RKO (cell line): Measurements from ENCODE around the gene SFXN5.
A peak's percentile ranks its signal among the peaks of the same experiment; 100 is the strongest.

ENCODE experiments used
- DNase-seq: peaks from one replicate; pipeline ENCODE4 v3.0.0-alpha.2; 2016; ENCODE audit warnings: low spot score

The SFXN5 gene

DNA sequence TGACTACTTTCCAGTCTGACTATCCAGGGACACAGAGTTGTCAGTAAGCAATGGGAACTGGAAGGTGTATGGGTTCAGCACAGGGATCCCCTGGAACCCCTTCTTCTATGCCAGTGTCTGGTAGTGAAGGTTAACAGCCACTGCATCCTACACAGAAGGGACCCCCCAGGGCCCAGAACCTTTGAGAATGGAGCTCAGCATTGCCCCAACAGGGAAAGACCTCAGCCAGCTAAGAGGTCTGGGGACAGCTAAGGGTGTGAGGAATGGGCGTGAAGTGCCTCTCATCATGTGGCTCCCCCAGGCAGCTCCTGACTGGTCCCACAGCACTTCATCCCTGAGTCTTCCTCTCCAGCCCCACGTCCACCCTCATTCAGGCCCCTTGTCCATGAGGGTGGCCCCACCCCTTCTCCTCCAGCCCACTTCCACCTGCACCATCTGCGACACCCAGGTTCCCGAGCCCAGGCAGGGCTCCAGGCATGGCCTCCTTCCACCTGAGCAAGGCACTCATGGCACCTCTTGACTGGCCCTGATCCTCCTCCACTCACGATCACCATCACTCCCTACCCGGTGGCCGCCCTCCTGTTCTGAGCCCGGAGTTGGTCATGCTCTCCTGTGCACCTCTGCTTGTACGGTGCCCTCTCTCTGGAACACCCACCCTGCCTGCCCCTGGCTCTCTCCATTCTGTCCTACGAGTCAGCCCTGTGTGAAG lies 77.1 kb downstream of the SFXN5 start:
- DNase-seq = no peak

DNA sequence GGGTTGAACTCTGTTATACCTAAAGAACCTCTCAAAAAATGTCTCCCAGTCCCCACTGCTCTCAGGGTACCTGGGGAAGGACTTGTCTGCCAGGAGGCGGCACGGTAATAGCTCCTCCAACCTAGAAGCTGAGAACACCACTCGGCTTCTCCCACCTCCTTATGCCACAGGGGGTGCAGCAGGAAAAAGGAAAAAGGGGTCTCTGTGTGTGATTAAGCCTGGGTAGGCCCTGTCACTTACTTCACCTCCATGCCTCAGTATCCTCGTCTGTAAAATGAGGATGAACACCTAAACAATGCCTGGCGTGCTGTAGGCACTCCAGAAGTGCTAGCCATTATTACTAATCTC lies 77.6 kb downstream of the SFXN5 start:
- DNase-seq = no peak

DNA sequence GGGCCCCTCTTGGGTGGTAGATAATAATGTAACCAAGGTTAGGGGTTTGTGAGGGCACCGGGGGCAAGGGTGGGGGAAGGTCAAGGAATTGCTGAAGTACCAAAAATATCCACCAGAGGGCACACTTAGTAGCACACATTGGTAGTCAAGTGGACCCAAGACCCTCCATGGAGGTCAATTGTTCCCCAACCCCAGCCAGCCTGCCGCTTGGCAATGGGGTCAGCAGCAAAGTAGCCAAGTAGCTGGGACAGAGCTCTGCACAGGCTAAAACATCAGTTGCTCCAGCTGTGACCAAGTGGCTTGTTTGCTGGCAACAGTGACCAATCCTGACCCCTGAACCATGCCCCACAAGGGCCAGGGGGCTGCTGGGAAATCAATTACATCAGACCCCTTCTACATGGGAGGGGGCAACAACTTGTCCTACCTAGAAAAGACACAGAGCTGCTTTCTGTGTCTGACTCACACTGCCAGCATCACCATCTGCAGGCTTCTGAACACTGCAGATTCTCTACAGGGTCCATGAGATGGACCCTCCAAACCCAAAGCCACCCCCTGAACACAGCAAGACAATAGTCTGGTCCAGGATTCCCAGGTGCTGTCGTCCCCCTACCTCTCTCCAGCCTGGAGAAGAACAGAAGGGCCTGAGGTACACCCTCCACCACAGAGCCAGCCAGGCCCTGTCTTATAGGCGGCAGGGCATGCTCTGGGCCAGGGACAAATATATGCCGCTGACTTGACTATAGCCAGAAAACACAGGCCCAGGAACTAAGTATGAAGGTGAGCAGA lies 78.2 kb downstream of the SFXN5 start:
- peak; percentile 13 for DNase-seq

DNA sequence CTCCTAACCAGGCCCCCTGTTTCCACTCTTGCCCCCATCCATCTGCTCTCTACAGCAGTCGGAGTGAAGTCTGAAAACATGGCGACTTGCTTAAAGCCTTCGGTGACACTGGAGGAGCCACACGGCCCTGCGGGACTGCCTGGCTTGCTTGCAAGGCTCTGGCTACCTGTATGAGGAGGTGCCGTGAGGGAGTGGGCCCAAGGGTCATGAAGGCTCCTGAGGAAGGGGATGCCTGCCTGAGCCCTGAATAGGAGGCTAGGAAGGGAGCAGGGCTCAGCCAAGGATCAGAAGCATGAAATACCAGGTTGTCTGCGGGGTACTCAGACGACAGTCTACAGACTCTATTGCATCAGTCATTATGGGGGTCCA lies 78.8 kb downstream of the SFXN5 start:
- DNase-seq = no peak

DNA sequence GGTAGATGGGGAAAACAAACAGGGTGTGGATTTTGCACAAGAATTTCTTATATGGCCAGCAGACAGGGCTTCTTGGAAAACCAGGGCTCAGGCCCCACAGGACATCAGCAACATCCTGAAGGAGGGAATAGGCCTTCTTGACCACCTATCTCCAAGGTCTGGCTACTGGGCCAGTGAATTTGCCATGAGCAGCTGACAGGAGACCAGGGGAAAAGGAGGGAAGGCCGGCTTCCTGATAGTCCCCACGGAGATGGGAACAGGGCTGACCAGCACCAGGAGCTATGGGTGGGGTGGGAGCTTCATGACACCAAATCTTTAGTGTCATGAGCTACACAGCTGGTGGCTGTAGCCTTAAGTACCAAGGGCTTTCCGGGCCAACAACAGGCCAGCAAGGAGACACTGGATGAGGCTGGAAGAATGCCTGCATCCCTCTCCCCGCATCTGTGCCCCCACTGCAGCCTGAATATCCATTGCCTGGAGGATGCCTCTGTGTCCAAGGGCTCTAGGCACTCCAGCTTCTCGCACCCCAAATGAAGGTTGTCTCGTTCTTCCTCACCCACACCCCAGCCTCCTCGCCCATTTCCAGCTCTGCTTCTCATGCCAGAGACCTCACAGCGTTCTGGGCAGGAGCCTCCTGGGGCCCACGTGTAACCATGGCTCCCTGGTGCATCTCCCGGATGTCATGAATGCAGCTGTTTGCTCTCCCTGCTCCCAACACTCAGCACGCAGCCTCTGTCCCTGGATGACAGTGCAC lies 79.4 kb downstream of the SFXN5 start:
- no peak for DNase-seq

DNA sequence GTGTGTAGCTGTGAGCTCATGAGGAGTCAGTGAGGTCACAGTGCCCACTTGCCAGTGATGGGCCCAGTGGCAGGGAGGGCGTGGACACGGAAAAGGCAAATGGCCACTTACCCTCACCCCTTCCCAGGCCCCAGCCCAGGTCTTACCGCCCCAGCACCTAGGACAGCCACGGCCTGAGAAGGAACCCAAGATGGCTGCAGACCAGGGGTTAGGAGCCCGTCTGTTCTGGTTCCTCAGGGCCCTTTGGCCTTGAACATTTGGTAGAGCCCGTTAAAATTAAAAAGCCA lies 80.1 kb downstream of the SFXN5 start:
- no peak for DNase-seq

DNA sequence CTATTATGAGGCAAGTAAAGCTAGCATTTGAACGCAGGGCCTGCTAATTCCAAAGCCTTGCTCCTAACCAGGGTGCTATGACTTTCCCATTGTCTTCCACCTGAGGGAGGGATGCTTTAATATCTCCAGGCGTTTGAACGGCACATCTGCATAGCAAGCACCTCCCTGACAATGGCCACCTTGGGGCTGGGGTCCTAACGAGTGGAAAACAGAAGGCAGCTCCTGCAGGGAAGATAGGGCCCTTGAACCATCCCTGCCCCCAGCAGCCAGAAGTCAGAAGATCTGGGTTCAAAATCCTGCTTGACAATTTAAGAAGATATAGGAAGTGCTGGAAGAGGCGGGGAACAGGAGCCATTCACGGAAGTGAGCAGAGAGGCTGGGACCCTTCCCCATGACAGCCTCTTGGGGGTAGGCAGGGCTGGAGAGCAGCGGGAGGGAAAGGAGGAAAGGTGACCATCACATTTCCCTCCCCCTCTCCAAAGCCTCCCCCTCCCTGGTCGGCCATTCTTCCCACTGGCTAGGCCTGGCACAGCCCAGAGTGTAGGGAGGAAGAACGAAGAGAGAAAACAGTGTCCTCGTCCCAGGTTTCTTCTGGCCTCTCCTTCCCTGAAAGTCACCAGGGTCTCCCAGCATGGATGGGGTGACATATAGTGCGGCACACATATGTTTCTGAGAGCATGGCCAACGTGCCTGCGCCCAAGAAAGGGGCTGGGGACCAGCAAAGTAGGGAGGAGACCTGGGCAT lies 80.6 kb downstream of the SFXN5 start:
- DNase-seq = no peak

DNA sequence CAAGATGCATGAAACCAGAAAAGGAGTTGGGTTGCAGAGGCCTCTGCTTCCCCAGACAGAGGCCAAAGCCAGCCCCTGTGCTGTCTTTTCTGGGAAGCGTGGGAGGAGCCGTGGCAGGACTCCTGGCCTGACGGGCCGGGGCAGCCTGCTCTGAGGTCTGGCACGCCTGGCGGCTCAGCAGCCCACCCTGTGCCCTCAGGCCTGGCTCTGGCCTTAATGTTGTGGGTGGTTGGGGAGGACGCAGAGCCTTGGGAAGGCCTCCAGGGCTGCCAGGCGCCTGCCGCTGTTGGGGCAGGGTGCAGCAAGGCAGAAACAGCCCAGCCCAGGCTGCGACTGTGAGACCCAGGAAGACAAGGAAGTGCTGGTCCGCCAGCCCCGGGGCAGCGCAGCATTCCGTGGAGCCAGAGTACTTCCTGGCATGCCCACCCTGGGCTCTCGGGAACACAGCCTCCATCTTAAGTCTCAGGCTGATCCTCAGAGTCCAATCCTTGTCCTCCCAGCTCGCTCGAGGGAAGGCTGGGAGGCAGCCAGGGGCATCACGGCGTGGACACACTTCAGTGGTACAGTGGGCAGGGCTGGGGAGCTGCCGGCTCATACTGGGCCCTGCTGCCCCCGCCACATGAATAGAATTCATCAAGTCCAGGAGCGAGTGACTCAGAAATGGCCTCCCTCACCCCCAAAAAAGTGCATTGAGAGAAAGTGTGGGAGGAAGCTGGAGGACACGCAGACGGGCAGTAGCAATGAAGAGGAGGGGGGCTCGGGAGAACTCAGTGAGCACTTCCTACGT lies 81.5 kb downstream of the SFXN5 start:
- DNase-seq = no peak

DNA sequence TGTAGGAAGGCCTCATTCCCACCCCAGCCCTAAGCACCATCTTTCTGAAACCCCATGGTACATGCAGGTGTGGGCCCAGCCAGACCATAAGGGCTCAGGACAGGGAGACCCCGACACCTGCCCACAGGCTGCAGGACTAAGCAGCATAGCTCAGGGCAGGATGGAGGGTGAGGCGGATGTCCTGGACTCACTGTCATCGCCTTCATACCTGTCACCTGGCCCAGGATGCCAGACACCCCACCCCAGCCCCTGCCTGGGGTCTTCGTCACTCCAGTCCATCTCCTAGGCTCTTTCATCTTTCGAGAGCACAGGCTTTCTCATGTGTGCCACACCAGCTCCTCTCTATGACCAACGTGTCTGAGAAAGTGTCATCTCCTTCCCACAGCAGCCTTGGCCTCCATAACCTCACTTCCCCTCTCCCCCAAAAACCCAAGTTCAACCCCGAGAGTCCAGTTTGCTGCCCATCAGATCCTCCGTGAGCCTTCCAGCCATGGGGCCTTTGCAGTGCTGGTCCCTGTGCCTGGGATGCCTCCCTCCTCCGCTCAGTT lies 82.7 kb downstream of the SFXN5 start:
- DNase-seq = no peak

DNA sequence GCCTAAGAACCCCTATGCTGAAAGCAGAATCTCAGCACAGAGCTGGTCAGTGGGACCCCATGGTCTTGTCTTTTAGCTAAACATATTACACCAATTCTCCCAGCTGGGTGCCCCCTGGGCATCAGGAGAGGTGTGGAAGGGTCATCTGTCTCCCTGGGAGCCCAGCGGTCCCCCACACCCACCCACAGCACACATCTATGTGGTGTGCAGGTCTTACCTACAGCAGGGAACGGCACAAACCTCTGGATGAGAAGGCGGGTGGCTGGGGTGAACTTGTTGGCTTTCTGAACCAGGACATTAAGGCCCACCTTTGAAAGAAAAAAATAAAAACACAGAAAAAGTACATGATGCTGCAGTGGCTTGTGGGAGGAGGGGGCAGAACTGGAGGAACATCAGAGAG lies 83.5 kb downstream of the SFXN5 start:
- no peak for DNase-seq

DNA sequence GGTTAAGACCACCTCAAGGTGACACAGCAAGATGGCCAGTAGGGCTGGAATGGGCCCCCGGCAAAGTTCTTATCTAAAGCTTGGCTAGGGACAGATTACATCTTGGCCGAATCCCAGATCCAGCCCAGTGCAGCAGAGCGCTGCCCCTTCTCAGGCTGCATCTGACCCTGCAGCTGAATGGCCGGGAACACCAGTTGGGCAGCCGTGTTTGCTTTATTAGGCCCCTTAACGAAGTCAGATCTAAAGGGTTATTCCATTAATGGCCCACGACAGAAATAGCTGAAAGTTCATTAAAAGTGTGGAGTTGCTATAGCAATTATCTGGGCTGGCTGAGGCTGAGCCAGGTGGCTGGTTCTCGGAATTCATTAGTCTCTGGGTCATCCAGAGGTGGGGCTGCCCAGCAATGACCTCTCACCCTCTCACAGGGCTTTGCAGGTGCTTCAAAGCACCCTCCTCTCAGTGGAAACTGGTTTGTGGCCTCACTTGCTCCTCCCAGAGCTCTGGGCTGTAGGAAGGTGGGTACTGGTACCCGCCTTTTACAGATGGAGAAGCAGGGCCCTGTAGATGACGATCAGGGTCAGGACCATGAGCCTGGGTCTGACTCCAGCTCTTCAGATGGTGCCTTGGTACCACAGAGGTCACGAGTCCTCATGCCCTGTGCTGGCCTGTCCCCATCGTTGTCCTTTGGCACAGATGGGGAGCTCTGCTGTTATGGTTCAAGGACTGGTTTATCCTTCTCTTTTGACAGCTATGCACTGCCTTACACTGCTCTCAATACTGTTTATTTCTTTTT lies 85.4 kb downstream of the SFXN5 start:
- DNase-seq = no peak

DNA sequence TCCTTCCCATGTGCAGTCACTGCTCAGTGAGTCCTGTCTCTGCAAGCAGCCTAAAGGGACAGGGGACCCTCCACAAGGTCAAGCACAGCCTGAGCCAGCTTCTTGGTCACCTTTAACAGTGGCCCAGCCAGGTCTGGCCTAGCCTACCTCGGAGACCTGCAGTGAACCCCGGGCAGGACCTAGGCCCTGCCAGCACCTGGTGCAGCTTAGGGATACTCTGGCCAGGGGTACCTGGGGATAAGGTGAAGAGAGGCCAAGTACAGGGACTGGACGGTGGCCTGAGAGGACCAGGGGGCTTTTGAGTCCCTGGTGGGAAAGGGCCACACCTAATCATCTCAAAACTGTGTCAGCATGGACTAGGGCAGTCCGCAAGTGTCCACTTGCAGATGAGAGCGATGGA lies 86.4 kb downstream of the SFXN5 start:
- DNase-seq = no peak

DNA sequence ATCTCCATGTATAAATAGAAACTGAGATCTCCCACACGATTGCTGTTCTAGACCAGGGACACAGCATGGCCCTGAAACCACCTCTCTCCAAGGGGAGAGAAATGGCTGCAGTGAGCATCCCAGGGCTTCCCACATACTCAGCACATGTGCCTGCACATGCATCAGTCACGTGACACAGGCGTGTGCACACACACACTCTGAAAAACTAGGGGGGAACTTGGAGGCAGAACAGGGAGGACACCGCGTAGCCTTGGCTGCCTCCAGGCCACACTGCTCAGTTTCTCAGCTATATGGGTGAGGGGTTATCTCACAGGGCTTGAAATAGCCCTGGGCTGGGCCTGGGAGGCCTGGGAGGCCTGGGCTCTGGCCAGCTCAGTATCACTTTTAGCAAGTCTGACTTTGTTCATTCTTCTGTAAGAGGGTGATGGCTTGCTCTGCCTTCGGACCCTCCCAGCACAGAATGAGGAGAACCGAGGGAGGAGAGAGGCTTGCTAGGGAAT lies 87.3 kb downstream of the SFXN5 start:
- DNase-seq = no peak

DNA sequence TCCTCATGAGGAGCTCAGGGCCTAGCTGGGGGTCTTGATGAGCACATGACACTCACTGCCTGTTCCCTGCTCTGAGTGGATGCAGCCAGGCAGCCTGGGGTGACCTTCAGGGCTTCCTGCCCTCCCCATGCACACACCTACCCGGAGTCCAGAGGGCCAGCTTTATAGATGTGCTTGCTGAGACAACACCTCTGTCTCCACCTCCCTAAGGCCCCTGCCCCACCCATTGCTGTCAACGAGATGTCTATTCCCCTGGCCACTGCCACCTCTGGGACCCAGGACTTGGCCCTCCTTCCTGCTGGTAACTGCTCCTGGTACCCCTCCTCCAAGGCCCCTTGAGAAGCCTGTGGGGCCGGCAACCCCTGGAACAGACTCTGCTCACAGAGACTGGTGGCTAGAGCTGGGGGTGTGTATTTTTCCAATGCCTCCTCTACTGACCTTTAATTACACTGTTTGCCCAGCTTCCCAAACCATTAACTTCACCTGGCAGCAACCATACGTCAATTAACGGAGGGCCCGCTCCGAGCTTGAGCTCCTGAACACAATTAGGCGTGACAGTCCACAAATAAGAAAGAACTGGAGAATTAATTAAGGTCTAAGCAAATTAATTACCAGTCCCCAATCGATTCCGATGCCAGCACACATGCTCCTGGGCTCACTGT lies 87.9 kb downstream of the SFXN5 start:
- no peak for DNase-seq

DNA sequence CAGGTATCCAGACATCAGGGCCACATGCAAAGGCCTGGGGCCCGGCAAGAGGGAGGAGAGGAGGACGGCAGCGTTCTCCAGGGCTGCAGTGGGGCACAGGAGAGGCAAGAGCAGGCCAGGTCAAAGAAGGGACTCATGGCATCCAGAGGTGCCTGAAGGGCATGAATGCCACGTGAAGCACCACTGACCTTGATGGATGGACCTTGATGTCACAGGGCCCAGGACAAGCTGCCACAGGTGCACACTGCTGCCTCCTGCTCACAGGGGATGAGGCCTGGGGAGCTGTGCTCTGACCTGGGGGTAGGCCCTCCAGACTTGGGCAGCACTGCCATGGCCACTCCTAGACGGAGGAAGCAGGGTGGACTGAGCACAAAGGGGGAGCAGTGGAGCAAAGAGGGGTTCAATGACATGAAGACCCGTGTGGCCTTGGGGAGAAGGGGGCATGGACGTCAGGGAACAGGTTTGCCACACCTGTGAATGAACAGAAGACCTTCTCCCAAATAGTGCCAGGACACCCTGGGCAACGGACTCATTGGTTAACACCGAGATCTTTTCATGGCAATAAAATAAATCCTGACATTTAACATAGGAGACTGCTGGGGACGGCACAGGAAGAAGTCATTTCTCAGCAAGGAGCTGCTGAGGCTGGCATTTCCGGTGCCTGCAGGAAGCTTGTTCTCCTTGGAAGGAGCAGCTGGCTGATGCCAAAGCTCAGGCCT lies 88.6 kb downstream of the SFXN5 start:
- no peak for DNase-seq

DNA sequence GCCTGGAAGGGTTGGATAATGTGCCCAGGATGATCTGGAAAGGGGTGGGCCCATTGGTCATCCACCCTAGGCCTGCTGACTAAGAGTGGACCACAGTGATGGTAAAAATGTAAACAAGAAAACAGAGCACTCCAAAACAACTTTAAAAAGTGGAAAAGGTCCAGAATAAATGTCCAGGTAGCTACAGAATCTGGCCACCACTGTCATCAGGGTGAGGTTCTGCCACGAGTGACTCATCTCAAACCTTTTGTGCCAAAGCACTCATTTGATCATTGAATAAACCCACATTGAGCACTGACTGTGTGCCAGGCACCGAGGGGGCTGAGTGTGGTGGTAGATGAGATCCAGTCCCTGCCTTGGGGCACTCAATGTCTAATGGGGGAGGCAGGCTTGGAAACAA lies 89.3 kb downstream of the SFXN5 start:
- DNase-seq = no peak

DNA sequence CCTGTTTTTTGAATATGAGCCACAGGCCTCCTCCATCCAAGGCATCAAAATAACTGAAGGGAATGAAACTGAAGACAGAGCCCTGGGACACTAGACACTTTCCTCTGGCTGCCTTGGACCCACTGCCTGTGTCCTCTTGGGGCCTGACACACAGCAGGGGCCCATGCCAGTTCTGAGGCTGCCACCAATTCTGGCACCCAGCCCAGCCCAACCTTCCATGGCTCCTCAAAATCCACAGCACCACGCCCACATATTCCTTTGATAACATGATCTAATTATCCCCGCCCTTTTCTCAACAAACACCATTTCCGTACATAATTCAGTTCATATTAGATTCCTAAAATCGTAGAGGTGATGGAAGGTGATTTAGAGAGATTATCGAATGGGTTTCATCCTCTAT lies 90.0 kb downstream of the SFXN5 start:
- DNase-seq = no peak

DNA sequence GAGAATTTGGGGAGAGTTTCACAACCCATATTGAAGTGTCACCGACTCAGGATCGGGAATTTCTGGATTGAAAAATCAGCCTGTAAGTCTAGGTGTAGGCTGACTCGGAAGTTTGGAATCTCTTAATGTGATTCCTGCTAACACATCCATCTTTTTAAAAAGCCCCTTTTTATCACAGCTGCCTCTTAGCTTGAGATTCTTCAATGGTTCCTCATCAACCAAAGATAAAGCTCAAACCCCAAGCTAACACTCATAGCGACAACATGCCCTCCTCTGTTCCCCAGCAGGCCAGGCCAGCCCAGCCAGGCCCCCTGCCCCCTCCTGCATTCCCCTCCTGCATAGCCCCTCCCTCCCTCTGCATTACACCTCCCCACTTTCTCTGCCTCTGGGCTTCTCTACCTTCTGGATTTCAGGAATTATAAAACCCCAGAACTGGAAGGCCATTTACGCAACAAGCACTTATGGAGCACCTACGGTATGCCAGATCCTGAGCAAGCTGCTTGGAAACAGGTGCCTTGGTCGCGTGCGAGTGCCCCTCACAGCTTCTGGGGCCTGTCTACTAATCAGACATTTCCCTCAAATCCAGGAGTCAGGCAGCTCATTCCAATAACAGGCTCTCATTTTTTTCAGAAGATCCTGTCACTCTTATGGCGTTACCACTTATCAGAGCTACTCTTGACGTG lies 90.8 kb downstream of the SFXN5 start:
- no peak for DNase-seq

DNA sequence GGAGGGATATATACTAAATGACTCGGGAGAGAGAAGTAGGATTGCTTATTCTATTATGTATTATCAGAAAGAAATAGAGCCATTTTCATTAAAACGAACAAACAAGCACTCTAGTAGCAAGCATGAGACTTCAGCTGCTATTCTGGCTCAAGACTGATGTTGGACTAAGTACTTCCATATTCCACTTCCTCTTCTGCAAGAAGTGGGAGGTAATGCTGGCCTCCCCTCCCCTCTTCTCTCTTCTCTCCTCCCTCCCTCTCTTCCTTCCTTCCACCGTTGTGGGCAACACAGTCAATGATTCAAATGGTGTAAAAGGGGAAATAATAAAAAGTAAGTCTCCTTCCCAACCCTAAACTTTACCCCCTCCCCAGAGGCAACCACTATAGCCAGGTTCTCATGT lies 91.6 kb downstream of the SFXN5 start:
- DNase-seq = no peak
